A673 (cell line): ENCODE results near the gene THBS2. TPM values are rescaled to one million over a fixed set of nuclear protein-coding genes. Genes with fewer than 3 reads are reported as not detected.

Source experiments
- BruUV-seq: library from RNA; stranded (reverse); fragments of 400-500 nt; replicated peaks from 2 replicates; lab custom pipeline; 2021; lab: Mats Ljungman, UMichigan
- CTCF ChIA-PET: fragments of 300-600 bp; sonication (Branson Sonifier 250); formaldehyde crosslinking; loops from one replicate; lab custom pipeline; 2022; ENCODE audit warnings: antibody characterized with exemption; lab: Charles Lee
- POLR2A ChIA-PET: fragments of 300-600 bp; sonication (Branson Sonifier 250); formaldehyde crosslinking; loops from one replicate; lab custom pipeline; 2022; ENCODE audit warnings: antibody characterized with exemption; ENCODE audit not compliant: low non-redundant PET; lab: Charles Lee
- DNase-seq: peaks from one replicate; pipeline ENCODE4 v3.0.0-alpha.2; 2015; ENCODE audit warnings: low spot score
- H3K27ac ChIP-seq: fragments of 200-600 bp; sonication (generic); 2 replicates; pipeline ENCODE4 v1.5.1; 2016; ENCODE audit warnings: mixed run types, low read depth, mild to moderate bottlenecking, mixed read lengths, antibody characterized with exemption, low read length; ENCODE audit not compliant: poor library complexity, severe bottlenecking
- H3K27me3 ChIP-seq: fragments of 200-600 bp; sonication (generic); replicated peaks from 2 replicates; pipeline ENCODE4 v1.6.1; 2017; ENCODE audit warnings: mixed run types, low read depth, mild to moderate bottlenecking, mixed read lengths, antibody characterized with exemption, low read length; ENCODE audit not compliant: insufficient read depth, poor library complexity
- H3K36me3 ChIP-seq: fragments of 200-600 bp; sonication (generic); 2 replicates; pipeline ENCODE4 v1.6.1; 2016; ENCODE audit warnings: mixed run types, mild to moderate bottlenecking, mixed read lengths, antibody characterized with exemption, low read length; ENCODE audit not compliant: insufficient read depth, poor library complexity, severe bottlenecking
- H3K4me1 ChIP-seq: fragments of 200-600 bp; sonication (generic); 2 replicates; pipeline ENCODE4 v1.6.1; 2017; ENCODE audit warnings: mixed run types, mild to moderate bottlenecking, mixed read lengths, antibody characterized with exemption, low read length; ENCODE audit not compliant: insufficient read depth, poor library complexity, severe bottlenecking
- H3K4me3 ChIP-seq: fragments of 200-600 bp; sonication (generic); 2 replicates; pipeline ENCODE4 v1.5.1; 2016; ENCODE audit warnings: low read depth, mixed run types, mild to moderate bottlenecking, mixed read lengths, low read length; ENCODE audit not compliant: poor library complexity, severe bottlenecking
- H3K9me3 ChIP-seq: fragments of 200-600 bp; sonication (generic); 2 replicates; pipeline ENCODE4 v1.6.1; 2016; ENCODE audit warnings: mixed run types, low read depth, mild to moderate bottlenecking, mixed read lengths, antibody characterized with exemption, low read length; ENCODE audit not compliant: poor library complexity, severe bottlenecking
- CTCF ChIP-seq: fragments of 300-800, 200-600 bp; sonication (generic); conservative IDR thresholded peaks from 2 replicates; pipeline ENCODE4 v1.5.1; 2017; ENCODE audit warnings: low read depth, mild to moderate bottlenecking, antibody characterized with exemption, low read length, moderate library complexity, mixed read lengths
- EZH2 ChIP-seq: fragments of 200-600 bp; sonication (generic); IDR thresholded peaks from 2 replicates; pipeline ENCODE4 v1.6.1; 2017; ENCODE audit warnings: borderline replicate concordance, low read depth, mild to moderate bottlenecking, mixed read lengths, antibody characterized with exemption, low read length; ENCODE audit not compliant: poor library complexity, severe bottlenecking
- intact Hi-C: fragments of 100-400 bp; cut with micrococcal nuclease; formaldehyde crosslinking; loops from one replicate; pipeline ENCODE4 v1.10.0; 2022; ENCODE audit not compliant: unreplicated experiment
- total RNA-seq: library from RNA; stranded (reverse); gene quantifications from 2 replicates; pipeline ENCODE4 v1.2.3, GENCODE V29; 2021

THBS2 gene
- total RNA-seq, 1 experiment from 2014 or later, result 0.13 TPM

- ChIA-PET CTCF (no interaction called here), POLR2A (no interaction called here)
- H3K27ac ChIP-seq, result no peak overlapping the region
- BruUV-seq, result no TSS peak
- DNase-seq, result no peak
- H3K9me3 ChIP-seq, result no peaks in the 10 kb centered on the region
- intact Hi-C loops, result no loop called here
- no peaks in the 10 kb centered on the region for H3K36me3 ChIP-seq
- H3K4me3 ChIP-seq, result no peak overlapping the region
- no peaks in the 10 kb centered on the region for H3K4me1 ChIP-seq
- H3K27me3 ChIP-seq, result no peaks in the 10 kb centered on the region
- TF ChIP-seq CTCF, result no peak
- TF ChIP-seq EZH2, result no peak
Measured at GRCh38 chr6:169168706-169169105, 84.9 kb downstream of the THBS2 start.

GRCh38 chr6:169168302-169168630 lies 85.4 kb downstream of the THBS2 start:
- ChIA-PET CTCF (no interaction called here), POLR2A (interaction anchor here (0.6 kb wide), 1 partner anchor 656 kb away, joined by 3 read pairs; no protein-coding TSS in a partner anchor)
- H3K9me3 ChIP-seq, result no peaks in the 10 kb centered on the region
- no peaks in the 10 kb centered on the region for H3K27me3 ChIP-seq
- no TSS peak for BruUV-seq
- peak; percentile 43 for DNase-seq
- no peak overlapping the region for H3K27ac ChIP-seq
- no peaks in the 10 kb centered on the region for H3K4me1 ChIP-seq
- intact Hi-C loops, result no loop called here
- no peak overlapping the region for H3K4me3 ChIP-seq
- H3K36me3 ChIP-seq, result no peaks in the 10 kb centered on the region
- TF ChIP-seq EZH2 (no peak), CTCF (no peak)

- BruUV-seq, result no TSS peak
- CTCF ChIA-PET, result no interaction called here
- H3K27ac ChIP-seq, result no peak overlapping the region
Measured at GRCh38 chr6:169167581-169168301, 85.9 kb downstream of the THBS2 start.

More at GRCh38 chr6:169167581-169168301, 85.9 kb downstream of the THBS2 start:
- no peaks in the 10 kb centered on the region for H3K9me3 ChIP-seq
- no peak overlapping the region for H3K4me3 ChIP-seq
- no peaks in the 10 kb centered on the region for H3K4me1 ChIP-seq
- DNase-seq, result peak; percentile 43
- no peaks in the 10 kb centered on the region for H3K36me3 ChIP-seq
- POLR2A ChIA-PET, result interaction anchor here (0.6 kb wide), 1 partner anchor 655 kb away, joined by 3 read pairs; no protein-coding TSS in a partner anchor
- no peaks in the 10 kb centered on the region for H3K27me3 ChIP-seq
- TF ChIP-seq EZH2 (no peak), CTCF (no peak)
- intact Hi-C loops, result no loop called here
